OCI-LY7 (cell line): ENCODE results near the gene GSTO1. TPM values are rescaled to one million over a fixed set of nuclear protein-coding genes. Genes with fewer than 3 reads are reported as not detected.
A peak's percentile ranks its signal among the peaks of the same experiment; 100 is the strongest.

Experiments used
- BruUV-seq: library from RNA; stranded (reverse); fragments of 400-500 nt; replicated peaks from 2 replicates; lab custom pipeline; 2021; lab: Mats Ljungman, UMichigan
- CTCF ChIA-PET: fragments of 300-600 bp; sonication (Branson Sonifier 250); formaldehyde crosslinking; loops from one replicate; lab custom pipeline; 2022; ENCODE audit warnings: antibody characterized with exemption; ENCODE audit not compliant: unreplicated experiment; lab: Charles Lee
- POLR2A ChIA-PET: fragments of 300-600 bp; sonication (Branson Sonifier 250); formaldehyde crosslinking; loops from one replicate; lab custom pipeline; 2022; ENCODE audit warnings: antibody characterized with exemption; lab: Charles Lee
- DNase-seq: peaks from one replicate; pipeline ENCODE4 v3.0.0-alpha.2; 2015; ENCODE audit warnings: low spot score
- H2AFZ ChIP-seq: fragments of 200-600 bp; sonication (generic), shearing (Covaris generic); 2 replicates; pipeline ENCODE4 v1.6.1; 2014; ENCODE audit warnings: mild to moderate bottlenecking, antibody characterized with exemption, low read length, moderate library complexity
- H3K27ac ChIP-seq: fragments of 200-600 bp; sonication (generic); 2 replicates; pipeline ENCODE4 v1.5.1; 2014; ENCODE audit warnings: mixed run types, low read depth, mild to moderate bottlenecking, moderate library complexity, low read length, inconsistent platforms; ENCODE audit not compliant: poor library complexity, severe bottlenecking
- H3K36me3 ChIP-seq: fragments of 200-600 bp; sonication (generic); 2 replicates; pipeline ENCODE4 v1.6.1; 2014; ENCODE audit warnings: mild to moderate bottlenecking, antibody characterized with exemption, low read length, moderate library complexity, mixed read lengths; ENCODE audit not compliant: insufficient read depth
- H3K4me1 ChIP-seq: fragments of 200-600 bp; sonication (generic); 2 replicates; pipeline ENCODE4 v1.5.1; 2014; ENCODE audit warnings: mild to moderate bottlenecking, low read length; ENCODE audit not compliant: insufficient read depth, poor library complexity, severe bottlenecking
- H3K4me2 ChIP-seq: fragments of 200-600 bp; sonication (generic); 2 replicates; pipeline ENCODE4 v1.6.1; 2014; ENCODE audit warnings: mild to moderate bottlenecking, low read length
- H3K4me3 ChIP-seq: fragments of 200-600 bp; sonication (generic); 2 replicates; pipeline ENCODE4 v1.5.1; 2014; ENCODE audit warnings: mild to moderate bottlenecking, low read depth, low read length; ENCODE audit not compliant: poor library complexity, severe bottlenecking
- H3K79me2 ChIP-seq: fragments of 200-600 bp; sonication (generic); 2 replicates; pipeline ENCODE4 v1.6.1; 2016; ENCODE audit warnings: low read depth, mild to moderate bottlenecking, low read length, moderate library complexity, mixed read lengths; ENCODE audit not compliant: insufficient read depth
- H3K9me2 ChIP-seq: fragments of 200-600 bp; sonication (generic); 2 replicates; pipeline ENCODE4 v1.6.1; 2016; ENCODE audit warnings: mild to moderate bottlenecking, low read length, mixed read lengths; ENCODE audit not compliant: insufficient read depth
- H3K9me3 ChIP-seq: fragments of 200-600 bp; sonication (generic); 2 replicates; pipeline ENCODE4 v1.6.1; 2014; ENCODE audit warnings: mild to moderate bottlenecking, mixed run types, low read length, mixed read lengths
- H4K20me1 ChIP-seq: fragments of 200-600 bp; sonication (generic); 2 replicates; pipeline ENCODE4 v1.6.1; 2014; ENCODE audit warnings: mild to moderate bottlenecking, antibody characterized with exemption, low read length, moderate library complexity, mixed read lengths; ENCODE audit not compliant: insufficient read depth
- EZH2phosphoT487 ChIP-seq: fragments of 200-600 bp; sonication (generic); IDR thresholded peaks from 2 replicates; pipeline ENCODE4 v1.6.1; 2018; ENCODE audit warnings: low read depth, borderline replicate concordance, mild to moderate bottlenecking, mixed run types, antibody characterized with exemption, low read length, moderate library complexity, mixed read lengths
- intact Hi-C: fragments of 100-400 bp; cut with micrococcal nuclease; formaldehyde crosslinking; loops from one replicate; pipeline ENCODE4 v1.10.0; 2022; ENCODE audit not compliant: unreplicated experiment
- total RNA-seq, 2 experiments: library from RNA; depleted of rRNA in 1 of 2; stranded (reverse); fragments of >200 nt in 1 of 2; shearing (Covaris generic) in 1 of 2; gene quantifications; 2 replicates each; pipeline ENCODE4 v1.2.3, GENCODE V29; 2014 to 2022
- TF ChIP-seq, protein P1 (sequence below): fragments of 200-600 bp; sonication (generic); conservative IDR thresholded peaks from 2 replicates; pipeline ENCODE4 v1.5.1; 2014; ENCODE audit warnings: mild to moderate bottlenecking, antibody characterized with exemption, low read length, moderate library complexity, mixed read lengths

GSTO1 gene
- total RNA-seq, 2 experiments from 2014 or later: 1.7 to 27.4 TPM

DNA sequence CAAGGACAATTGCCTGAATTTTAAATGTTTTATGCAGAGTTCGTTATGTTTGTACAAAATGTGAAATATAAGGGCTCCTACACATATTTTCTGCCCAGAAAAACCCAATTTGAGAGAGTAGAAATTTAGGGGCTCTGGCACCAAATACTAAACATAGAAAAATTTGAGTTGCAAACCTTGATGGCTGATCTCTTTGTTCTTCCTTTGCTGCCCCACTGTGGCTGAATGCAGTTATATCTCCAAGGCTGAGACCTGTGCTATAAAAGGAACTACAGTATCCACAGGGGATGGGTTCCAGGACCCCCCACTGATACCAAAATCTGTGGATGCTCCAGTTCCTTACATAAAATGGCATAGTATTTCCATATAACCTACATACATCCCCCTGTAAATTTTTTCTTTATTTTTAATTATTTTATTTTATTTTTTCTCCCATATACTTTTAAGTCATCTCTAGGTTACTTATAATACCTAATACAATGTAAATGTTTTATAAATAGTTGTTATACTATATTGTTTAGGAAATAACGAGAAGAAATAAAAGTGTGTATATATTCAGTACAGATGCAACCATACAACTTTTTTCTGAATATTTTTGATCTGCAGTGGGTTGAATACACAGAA is 45.0 kb upstream of the GSTO1 start:
- TF ChIP-seq, protein P1, sequence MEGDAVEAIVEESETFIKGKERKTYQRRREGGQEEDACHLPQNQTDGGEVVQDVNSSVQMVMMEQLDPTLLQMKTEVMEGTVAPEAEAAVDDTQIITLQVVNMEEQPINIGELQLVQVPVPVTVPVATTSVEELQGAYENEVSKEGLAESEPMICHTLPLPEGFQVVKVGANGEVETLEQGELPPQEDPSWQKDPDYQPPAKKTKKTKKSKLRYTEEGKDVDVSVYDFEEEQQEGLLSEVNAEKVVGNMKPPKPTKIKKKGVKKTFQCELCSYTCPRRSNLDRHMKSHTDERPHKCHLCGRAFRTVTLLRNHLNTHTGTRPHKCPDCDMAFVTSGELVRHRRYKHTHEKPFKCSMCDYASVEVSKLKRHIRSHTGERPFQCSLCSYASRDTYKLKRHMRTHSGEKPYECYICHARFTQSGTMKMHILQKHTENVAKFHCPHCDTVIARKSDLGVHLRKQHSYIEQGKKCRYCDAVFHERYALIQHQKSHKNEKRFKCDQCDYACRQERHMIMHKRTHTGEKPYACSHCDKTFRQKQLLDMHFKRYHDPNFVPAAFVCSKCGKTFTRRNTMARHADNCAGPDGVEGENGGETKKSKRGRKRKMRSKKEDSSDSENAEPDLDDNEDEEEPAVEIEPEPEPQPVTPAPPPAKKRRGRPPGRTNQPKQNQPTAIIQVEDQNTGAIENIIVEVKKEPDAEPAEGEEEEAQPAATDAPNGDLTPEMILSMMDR: peak; percentile 79
- TF ChIP-seq EZH2phosphoT487: no peak
- peak; percentile 31 for DNase-seq
- H3K9me2 ChIP-seq: no peaks in the 10 kb centered on the region
- intact Hi-C loops: loop anchor here (2.0 kb wide), 1 partner anchor 321 kb away; no protein-coding TSS in a partner anchor
- H3K9me3 ChIP-seq: no peaks in the 10 kb centered on the region
- H3K4me1 ChIP-seq: no peaks in the 10 kb centered on the region
- H3K27ac ChIP-seq: no peak overlapping the region
- H3K79me2 ChIP-seq: no peaks in the 10 kb centered on the region
- ChIA-PET POLR2A (no interaction called here), CTCF (no interaction called here)
- no peak overlapping the region for H3K4me3 ChIP-seq
- BruUV-seq: no TSS peak
- H3K4me2 ChIP-seq: no peak overlapping the region
- H4K20me1 ChIP-seq: no peaks in the 10 kb centered on the region
- H2AFZ ChIP-seq: no peak overlapping the region
- H3K36me3 ChIP-seq: no peaks in the 10 kb centered on the region

DNA sequence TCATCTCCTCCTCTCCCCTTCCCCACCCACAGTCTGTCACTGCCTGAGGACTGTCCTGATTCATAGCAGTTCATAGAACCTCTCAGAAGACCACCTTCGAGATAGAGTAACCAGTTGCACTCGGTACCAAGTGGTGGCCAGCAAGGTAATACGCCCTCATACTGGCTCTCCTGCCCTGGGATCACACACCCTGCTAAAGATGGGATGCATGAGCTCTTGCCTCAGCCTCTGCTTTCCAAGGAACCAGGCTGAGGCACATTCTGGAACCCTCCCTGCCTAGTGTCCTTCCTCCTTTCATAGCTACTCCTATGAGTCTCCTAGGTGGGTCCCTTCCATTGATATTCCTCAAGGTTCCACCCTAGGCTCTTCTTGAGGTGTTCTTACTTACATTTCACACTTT is 38.1 kb upstream of the GSTO1 start:
- intact Hi-C loops: no loop called here
- no peaks in the 10 kb centered on the region for H3K9me3 ChIP-seq
- no peaks in the 10 kb centered on the region for H4K20me1 ChIP-seq
- POLR2A ChIA-PET: no interaction called here
- BruUV-seq: no TSS peak
- no peak overlapping the region for H3K27ac ChIP-seq
- CTCF ChIA-PET: no interaction called here
- H3K4me1 ChIP-seq: no peaks in the 10 kb centered on the region
- no peaks in the 10 kb centered on the region for H3K79me2 ChIP-seq
- H3K36me3 ChIP-seq: no peaks in the 10 kb centered on the region
- H2AFZ ChIP-seq: no peak overlapping the region
- no peaks in the 10 kb centered on the region for H3K9me2 ChIP-seq
- H3K4me2 ChIP-seq: no peak overlapping the region
- TF ChIP-seq, protein P1: no peak
- no peak for TF ChIP-seq EZH2phosphoT487
- no peak overlapping the region for H3K4me3 ChIP-seq
- no peak for DNase-seq

DNA sequence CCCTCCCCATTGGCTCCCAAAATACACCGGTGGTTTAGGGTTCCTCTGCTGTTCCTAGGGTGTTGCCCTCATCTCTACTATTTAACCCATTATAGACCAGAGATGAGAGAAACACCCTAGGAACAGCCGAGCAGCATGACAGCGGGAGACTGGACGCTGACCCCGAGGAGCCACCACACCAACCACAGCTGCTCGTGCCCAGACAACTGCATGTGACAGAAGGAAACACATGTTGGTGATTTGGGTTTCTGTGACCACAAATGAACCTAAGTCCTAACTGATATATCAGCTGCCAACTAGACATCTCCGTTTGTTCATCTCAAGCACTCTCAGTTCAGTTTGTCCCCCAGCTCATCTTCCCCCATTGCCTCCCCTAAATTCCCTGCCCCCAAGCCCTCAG is 35.9 kb upstream of the GSTO1 start:
- Histone ChIP-seq H3K27ac (no peak overlapping the region), H3K79me2 (no peaks in the 10 kb centered on the region), H4K20me1 (no peaks in the 10 kb centered on the region), H3K4me3 (no peak overlapping the region), H3K4me1 (no peaks in the 10 kb centered on the region), H2AFZ (no peak overlapping the region), H3K9me3 (no peaks in the 10 kb centered on the region), H3K9me2 (no peaks in the 10 kb centered on the region), H3K36me3 (no peaks in the 10 kb centered on the region), H3K4me2 (no peak overlapping the region)
- POLR2A ChIA-PET: interaction anchor here (0.7 kb wide), 1 partner anchor 14 kb away, joined by 3 read pairs; no protein-coding TSS in a partner anchor
- intact Hi-C loops: no loop called here
- CTCF ChIA-PET: no interaction called here
- no TSS peak for BruUV-seq
- no peak for TF ChIP-seq EZH2phosphoT487
- TF ChIP-seq, protein P1: no peak
- DNase-seq: no peak
